HCT116 (cell line): ENCODE measurements around the gene DAPK1. TPM values are rescaled to one million over a fixed set of nuclear protein-coding genes. Genes with fewer than 3 reads are reported as not detected.

ENCODE experiments used
- ATAC-seq: fragments of 200-7000 bp; cut with Tn5 transposase; 2 replicates; pipeline ENCODE4 v1.9.1; 2020; ENCODE audit warnings: mild to moderate bottlenecking, moderate library complexity
- BruUV-seq: library from RNA; stranded (reverse); fragments of 400-500 nt; replicated peaks from 2 replicates; lab custom pipeline; 2021; lab: Mats Ljungman, UMichigan
- CTCF ChIA-PET: fragments of 300-600 bp; sonication (Branson Sonifier 250); formaldehyde crosslinking; loops from one replicate; lab custom pipeline; 2021; ENCODE audit warnings: antibody characterized with exemption; lab: Charles Lee
- POLR2A ChIA-PET: fragments of 300-600, 350-600 bp; sonication (Branson Sonifier 250); formaldehyde crosslinking; loops from one replicate; lab custom pipeline; 2021; ENCODE audit warnings: antibody characterized with exemption; lab: Charles Lee
- RAD21 ChIA-PET, 2 experiments: fragments of 300-600 bp; sonication (Branson Sonifier 250); formaldehyde crosslinking; loops; one replicate each; lab custom pipeline; 2023; ENCODE audit warnings: low total read pairs in 2 of 2; ENCODE audit not compliant: uncharacterized antibody in 2 of 2, unreplicated experiment in 2 of 2, low non-redundant PET in 1 of 2; lab: Charles Lee
- DNase-seq: peaks from one replicate; pipeline ENCODE4 v3.0.0-alpha.2; 2010; ENCODE audit warnings: low read depth, low spot score
- H2AFZ ChIP-seq: fragments of 200-600 bp; shearing (Covaris generic), sonication (generic); 2 replicates; pipeline ENCODE4 v1.6.1; 2017; ENCODE audit warnings: low read depth, mixed run types, mixed read lengths, antibody characterized with exemption, low read length; ENCODE audit not compliant: poor library complexity, severe bottlenecking
- H3K27ac ChIP-seq: 2 replicates; pipeline ENCODE4 v1.5.1; 2012; ENCODE audit warnings: low read depth, low read length
- H3K27me3 ChIP-seq: fragments of 200-600 bp; sonication (generic); 2 replicates; pipeline ENCODE4 v1.6.1; 2016; ENCODE audit warnings: mixed run types, low read length, mixed read lengths; ENCODE audit not compliant: insufficient read depth
- H3K36me3 ChIP-seq, 2 experiments: fragments of 200-500 bp in 1 of 2; fragments of 200-600 bp in 1 of 2; sonication (Bioruptor generic) in 1 of 2; sonication (generic) in 1 of 2; 2 replicates each; pipeline versions ENCODE4 v1.5.1 to v1.6.1; 2014 to 2016; ENCODE audit warnings: low read length in 2 of 2, inconsistent platforms in 1 of 2, mixed read lengths in 1 of 2, mixed run types in 1 of 2; ENCODE audit not compliant: insufficient read depth in 2 of 2, control insufficient read depth in 1 of 2
- H3K4me1 ChIP-seq, 2 experiments: fragments of 200-600 bp in 1 of 2; sonication (generic) in 1 of 2; 2 replicates each; pipeline versions ENCODE4 v1.5.1 to v1.6.1; 2012 to 2017; ENCODE audit warnings: low read length in 2 of 2, inconsistent platforms in 1 of 2, mild to moderate bottlenecking in 1 of 2, mixed read lengths in 1 of 2, mixed run types in 1 of 2, moderate library complexity in 1 of 2; ENCODE audit not compliant: insufficient read depth in 2 of 2, control insufficient read depth in 1 of 2
- H3K4me2 ChIP-seq: fragments of 200-600 bp; sonication (generic); 2 replicates; pipeline ENCODE4 v1.6.1; 2017; ENCODE audit warnings: mixed run types, low read length, mixed read lengths
- H3K4me3 ChIP-seq, 2 experiments: fragments of 200-600 bp in 1 of 2; sonication (generic) in 1 of 2; replicated peaks in 1 of 2; 2 replicates each; pipeline ENCODE4 v1.5.1; 2011 to 2016; ENCODE audit warnings: low read length in 2 of 2, control low read depth in 1 of 2, low read depth in 1 of 2, mild to moderate bottlenecking in 1 of 2, mixed read lengths in 1 of 2, mixed run types in 1 of 2
- H3K79me2 ChIP-seq: fragments of 200-600 bp; sonication (generic); 2 replicates; pipeline ENCODE4 v1.6.1; 2017; ENCODE audit warnings: mild to moderate bottlenecking, mixed run types, low read length, moderate library complexity, mixed read lengths; ENCODE audit not compliant: insufficient read depth
- H3K9ac ChIP-seq: fragments of 200-600 bp; sonication (generic); 2 replicates; pipeline ENCODE4 v1.6.1; 2016; ENCODE audit warnings: low read length, mixed read lengths
- H3K9me2 ChIP-seq: fragments of 200-600 bp; sonication (generic), shearing (Covaris generic); 2 replicates; pipeline ENCODE4 v1.6.1; 2017; ENCODE audit warnings: mixed run types, mild to moderate bottlenecking, moderate library complexity; ENCODE audit not compliant: insufficient read depth
- H3K9me3 ChIP-seq, 2 experiments: fragments of 200-500 bp in 1 of 2; fragments of 200-600 bp in 1 of 2; sonication (Bioruptor generic) in 1 of 2; sonication (generic) in 1 of 2; 2 replicates each; pipeline ENCODE4 v1.6.1; 2014 to 2017; ENCODE audit warnings: low read length in 2 of 2, mixed read lengths in 2 of 2, inconsistent platforms in 1 of 2, low read depth in 1 of 2, mild to moderate bottlenecking in 1 of 2, mixed run types in 1 of 2, moderate library complexity in 1 of 2; ENCODE audit not compliant: control insufficient read depth in 1 of 2, insufficient read depth in 1 of 2
- H4K20me1 ChIP-seq: fragments of 200-600 bp; sonication (generic), shearing (Covaris generic); 2 replicates; pipeline ENCODE4 v1.6.1; 2017; ENCODE audit warnings: mixed run types, mild to moderate bottlenecking, moderate library complexity; ENCODE audit not compliant: insufficient read depth
- ATF3 ChIP-seq: IDR thresholded peaks from 2 replicates; pipeline ENCODE4 v1.6.1; 2012
- CEBPB ChIP-seq: IDR thresholded peaks from 2 replicates; pipeline ENCODE4 v1.6.1; 2012; ENCODE audit warnings: low read depth
- CTCF ChIP-seq, 3 experiments: fragments of 200-600 bp in 1 of 3; sonication (generic) in 1 of 3; IDR thresholded peaks in 2 of 3; conservative IDR thresholded peaks in 1 of 3; 2 replicates each; pipeline ENCODE4 v1.5.1; 2012 to 2017; ENCODE audit warnings: low read depth in 2 of 3, low read length in 2 of 3, antibody characterized with exemption in 1 of 3, borderline replicate concordance in 1 of 3, control low read depth in 1 of 3, mild to moderate bottlenecking in 1 of 3, mixed read lengths in 1 of 3, mixed run types in 1 of 3, moderate library complexity in 1 of 3; ENCODE audit not compliant: insufficient read depth in 1 of 3
- EZH2 ChIP-seq: fragments of 200-600 bp; sonication (generic); IDR thresholded peaks from 2 replicates; pipeline ENCODE4 v1.6.1; 2017; ENCODE audit warnings: antibody characterized with exemption, mixed run types
- FOSL1 ChIP-seq: IDR thresholded peaks from 2 replicates; pipeline ENCODE4 v1.6.1; 2012; ENCODE audit warnings: low read depth
- MAX ChIP-seq: IDR thresholded peaks from 2 replicates; pipeline ENCODE4 v1.6.1; 2012
- POLR2A ChIP-seq: IDR thresholded peaks from 2 replicates; pipeline ENCODE4 v1.7.0; 2011; ENCODE audit warnings: borderline replicate concordance; ENCODE audit not compliant: insufficient read depth, insufficient read length; ENCODE audit errors: extremely low read depth
- RAD21 ChIP-seq: IDR thresholded peaks from 2 replicates; pipeline ENCODE4 v1.6.1; 2012; ENCODE audit warnings: low read depth, mild to moderate bottlenecking
- REST ChIP-seq: IDR thresholded peaks from 2 replicates; pipeline ENCODE4 v1.6.1; 2012; ENCODE audit warnings: low read depth
- SRF ChIP-seq: IDR thresholded peaks from 2 replicates; pipeline ENCODE4 v1.6.1; 2012; ENCODE audit warnings: low read depth
- TCF7L2 ChIP-seq: IDR thresholded peaks from 2 replicates; pipeline ENCODE4 v1.7.0; 2011; ENCODE audit warnings: borderline replicate concordance, inconsistent platforms; ENCODE audit not compliant: insufficient read depth, insufficient read length; ENCODE audit errors: extremely low read depth
- ZBTB33 ChIP-seq: IDR thresholded peaks from 2 replicates; pipeline ENCODE4 v1.6.1; 2011; ENCODE audit warnings: mild to moderate bottlenecking, low read length, moderate library complexity; ENCODE audit not compliant: insufficient replicate concordance; ENCODE audit errors: extremely low read depth
- ZFX ChIP-seq: fragments of 450-650 bp; IDR thresholded peaks from 2 replicates; pipeline ENCODE4 v1.6.1; 2017
- intact Hi-C: fragments of 100-400 bp; cut with micrococcal nuclease; formaldehyde crosslinking; loops from 2 replicates; pipeline ENCODE4 v1.10.0; 2022
- total RNA-seq: library from RNA; stranded (reverse); gene quantifications from one replicate; pipeline ENCODE4 v1.2.1, GENCODE V29; 2021; ENCODE audit not compliant: unreplicated experiment

Gene DAPK1
- total RNA-seq, 1 experiment from 2014 or later = 5.6 TPM

GRCh38 chr9:87599901-87600610, 102.4 kb downstream of the DAPK1 start:
- Histone ChIP-seq H3K9ac (no peak overlapping the region), H3K79me2 (no peaks in the 10 kb centered on the region), H3K4me1 (no peaks in the 10 kb centered on the region), H3K9me2 (no peaks in the 10 kb centered on the region), H3K4me3 (no peak overlapping the region), H3K27ac (no peak overlapping the region), H3K4me2 (no peak overlapping the region), H3K27me3 (0 out of 2 replicates have a peak, but pooled peaks cover 4% of the 10 kb centered on the region), H2AFZ (no peak overlapping the region), H3K36me3 (no peaks in the 10 kb centered on the region), H4K20me1 (no peaks in the 10 kb centered on the region), H3K9me3 (no peaks in the 10 kb centered on the region)
- intact Hi-C loops = no loop called here
- TF ChIP-seq POLR2A = no peak
- TF ChIP-seq CEBPB = no peak
- no peak for TF ChIP-seq FOSL1
- no peak for TF ChIP-seq TCF7L2
- no peak for TF ChIP-seq MAX
- TF ChIP-seq EZH2 = no peak
- TF ChIP-seq ATF3 = no peak
- TF ChIP-seq RAD21 = no peak
- no peak for TF ChIP-seq SRF
- TF ChIP-seq REST = no peak
- TF ChIP-seq ZBTB33 = no peak
- no peak for TF ChIP-seq ZFX
- no peak for TF ChIP-seq CTCF (IDR thresholded peaks at IDR 0.05 in 2 of 3, conservative IDR thresholded peaks at IDR 0.05 in 1 of 3; ENCODE audit: borderline replicate concordance in 1 of 3, insufficient read depth in 1 of 3, low read depth in 2 of 3, low read length in 2 of 3)
- BruUV-seq = no TSS peak
- POLR2A ChIA-PET = no interaction called here
- DNase-seq = no peak
- RAD21 ChIA-PET = no interaction called here
- ATAC-seq = no peak
- CTCF ChIA-PET = no interaction called here
